ENCODE results near the gene ARV1. TPM values are rescaled to one million over a fixed set of nuclear protein-coding genes. Genes with fewer than 3 reads are reported as not detected.
"Not testable (repeated sequence)": the region's sequence is repeated elsewhere in the genome, so short reads cannot be mapped to it uniquely, and the experiment has no call there.

ARV1 gene
- total RNA-seq, 2 experiments from 2014 or later = 12.7 to 13.8 TPM

- peaks cover 12% of the 10 kb centered on the region for H3K4me1 Mint-ChIP-seq (ENCODE audit: low read depth)
- H3K27me3 Mint-ChIP-seq, H3K4me3 Mint-ChIP-seq, DNase-seq, H3K9me3 Mint-ChIP-seq, H3K27ac Mint-ChIP-seq, POLR2A ChIA-PET, CTCF ChIA-PET, H3K36me3 Mint-ChIP-seq: not testable (repeated sequence)
- intact Hi-C loops (cut with micrococcal nuclease) = loop anchor here (10.0 kb wide), 2 partner anchors 166 to 476 kb away; partner anchors contain the start of gene TSNAX
Observed at GRCh38 chr1:231048419-231048818, 69.5 kb downstream of the ARV1 start.

- POLR2A ChIA-PET = no interaction called here
- Mint-ChIP-seq H3K9me3 (peaks cover 3% of the 10 kb centered on the region), H3K4me3 (no peak overlapping the region), H3K4me1 (ENCODE audit: low read depth) (peaks cover 17% of the 10 kb centered on the region), H3K27ac (no peak overlapping the region), H3K36me3 (no peaks in the 10 kb centered on the region), H3K27me3 (peaks cover 8% of the 10 kb centered on the region)
- no peak for DNase-seq
- intact Hi-C loops (cut with micrococcal nuclease) = loop anchor here (10.0 kb wide), 2 partner anchors 165 to 475 kb away; partner anchors contain the start of gene TSNAX
- CTCF ChIA-PET = no interaction called here
Observed at GRCh38 chr1:231049121-231049979, 70.5 kb downstream of the ARV1 start.

Other genes starting within 250 kb of the ARV1 start
- not detected for gene CAPN9, start 231.7 kb upstream of the ARV1 start, total RNA-seq
- gene C1orf198, start 110.6 kb upstream of the ARV1 start, total RNA-seq = 1 to 10 TPM; 6.4 to 7.2 TPM
- 10 to 100 TPM; 17.3 to 18.3 TPM for gene TTC13, start 233 bp upstream of the ARV1 start, total RNA-seq
- gene FAM89A, start 61.2 kb downstream of the ARV1 start, total RNA-seq = 10 to 100 TPM; 14.3 to 15.1 TPM
- not detected for gene TRIM67, start 183.0 kb downstream of the ARV1 start, total RNA-seq

Data from activated CD4-positive, alpha-beta memory T cell treated with anti-CD3 and anti-CD28 coated beads for 36 hours (primary cell).